Esophagus squamous epithelium (tissue), 5 donors: Measurements from ENCODE around the gene CYB5A. TPM values are rescaled to one million over a fixed set of nuclear protein-coding genes. Genes with fewer than 3 reads are reported as not detected.

Experiments used
- DNase-seq: peaks from one replicate; lab custom pipeline; 2025; lab: John Stamatoyannopoulos, UW
- H3K27ac ChIP-seq, 4 donors: fragments of 200-600 bp; sonication (generic); one replicate each; pipeline ENCODE4 v1.5.1; 2016 to 2019; ENCODE audit warnings: mild to moderate bottlenecking in 1 of 4
- H3K27me3 ChIP-seq, 4 donors: fragments of 200-600 bp; sonication (generic); 1 replicate in 3 of 4; 2 replicates in 1 of 4; pipeline versions ENCODE4 v1.5.1 to v1.6.0; 2017 to 2021; ENCODE audit warnings: antibody characterized with exemption in 1 of 4
- H3K36me3 ChIP-seq, 3 donors: fragments of 200-600 bp; sonication (generic); one replicate each; pipeline ENCODE4 v1.5.1; 2016 to 2019
- H3K4me1 ChIP-seq, 3 donors: fragments of 200-600 bp; sonication (generic); one replicate each; pipeline ENCODE4 v1.5.1; 2017 to 2019
- H3K4me3 ChIP-seq, 4 donors: fragments of 200-600 bp; sonication (generic); 1 replicate in 3 of 4; 2 replicates in 1 of 4; pipeline ENCODE4 v1.5.1; 2016 to 2019; ENCODE audit warnings: mild to moderate bottlenecking in 2 of 4, moderate library complexity in 1 of 4
- H3K9me3 ChIP-seq, 3 donors: fragments of 200-600 bp; sonication (generic); one replicate each; pipeline ENCODE4 v1.5.1; 2016 to 2019
- CTCF ChIP-seq, 6 experiments: fragments of 450-650 bp in 4 of 6; fragments of 200-600 bp in 2 of 6; sonication (generic) in 2 of 6; IDR thresholded peaks; one replicate each; pipeline ENCODE4 v1.5.1; 2016 to 2019; ENCODE audit warnings: antibody characterized with exemption in 6 of 6, mild to moderate bottlenecking in 4 of 6, moderate library complexity in 4 of 6
- POLR2A ChIP-seq, 4 donors: fragments of 450-650 bp; IDR thresholded peaks; one replicate each; pipeline ENCODE4 v1.6.1; 2017; ENCODE audit warnings: antibody characterized with exemption in 4 of 4, mild to moderate bottlenecking in 4 of 4, moderate library complexity in 3 of 4
- WGBS, 2 donors: methylation state at CpG; one replicate each; pipeline ENCODE4 v1.1.5; 2018; 5-methylcytosine and 5-hydroxymethylcytosine counted together
- intact Hi-C: fragments of 100-400 bp; cut with DNase I; formaldehyde crosslinking; loops from one replicate; pipeline ENCODE4 v1.15.0; 2022
- small RNA-seq, 4 donors: library from RNA; depleted of rRNA; stranded (forward); fragments of <200 nt; gene quantifications; one replicate each; pipeline ENCODE3, GENCODE V24; 2016
- total RNA-seq, 4 donors: library from RNA; depleted of rRNA; stranded (reverse); fragments of >200 nt; gene quantifications; one replicate each; pipeline ENCODE4 v1.1.0, GENCODE V29; 2016
- donor health status: DM: yes; HTN: yes; CAD: no.

Gene CYB5A
- total RNA-seq, 4 donors from 2014 or later = 75.2 to 115 (median 90.3) TPM

GRCh38 chr18:74213429-74213828 lies 78.3 kb downstream of the CYB5A start:
- WGBS, 2 donors = 53 to 84% methylated on average over 3 of the region's 3 CpGs
- H3K9me3 ChIP-seq = no peaks in the 10 kb centered on the region
- TF ChIP-seq POLR2A (IDR thresholded peaks at IDR 0.05) (no peak), CTCF (IDR thresholded peaks at IDR 0.05) (no peak)
- no peak for DNase-seq
- H3K36me3 ChIP-seq = no peaks in the 10 kb centered on the region
- peaks cover 0 to 12% (median 0%) of the 10 kb centered on the region in 3 donors for H3K4me1 ChIP-seq
- peaks cover 0 to 3% (median 0%) of the 10 kb centered on the region in 4 donors for H3K27me3 ChIP-seq
- intact Hi-C loops = no loop called here
- no peak overlapping the region for H3K4me3 ChIP-seq
- H3K27ac ChIP-seq = no peak overlapping the region

GRCh38 chr18:74204526-74205152 lies 87.1 kb downstream of the CYB5A start:
- WGBS, 2 donors = 49 to 53% methylated on average over 4 to 5 of the region's 5 CpGs

GRCh38 chr18:74203811-74204210 lies 88.0 kb downstream of the CYB5A start:
- WGBS, 2 donors = 46 to 58% methylated on average over 5 to 7 of the region's 7 CpGs
- H3K4me1 ChIP-seq = no peaks in the 10 kb centered on the region
- H3K4me3 ChIP-seq = no peak overlapping the region
- H3K27ac ChIP-seq = no peak overlapping the region
- intact Hi-C loops = loop anchor here (5.0 kb wide), 1 partner anchor 348 kb away; no protein-coding TSS in a partner anchor
- no peaks in the 10 kb centered on the region for H3K36me3 ChIP-seq
- H3K27me3 ChIP-seq = no peaks in the 10 kb centered on the region
- no peaks in the 10 kb centered on the region for H3K9me3 ChIP-seq
- no peak for TF ChIP-seq POLR2A (IDR thresholded peaks at IDR 0.05)
- TF ChIP-seq CTCF (IDR thresholded peaks at IDR 0.05) = no peak
- DNase-seq = no peak

More at GRCh38 chr18:74204526-74205152, 87.1 kb downstream of the CYB5A start:
- Histone ChIP-seq H3K36me3 (no peaks in the 10 kb centered on the region), H3K4me1 (no peaks in the 10 kb centered on the region), H3K27ac (no peak overlapping the region), H3K4me3 (no peak overlapping the region), H3K27me3 (no peaks in the 10 kb centered on the region), H3K9me3 (no peaks in the 10 kb centered on the region)
- no peak for TF ChIP-seq CTCF (IDR thresholded peaks at IDR 0.05)
- TF ChIP-seq POLR2A (IDR thresholded peaks at IDR 0.05) = no peak
- intact Hi-C loops = loop anchor here (5.0 kb wide), 1 partner anchor 348 kb away; no protein-coding TSS in a partner anchor
- DNase-seq = no peak

Small RNA genes within 50 kb of the gene (small RNA-seq; reads per million reads assigned to genes)
- 0 reads per million in 4 donors for gene RN7SL551P

Other genes starting within 250 kb of the CYB5A start
- under 1 TPM in 3 of 4 donors, not detected in 1; 0.13 to 0.32 (median 0.19) TPM for gene FBXO15, start 144.1 kb downstream of the CYB5A start, total RNA-seq
- 10 to 100 TPM; 26.2 to 53.6 (median 31.2) TPM for gene TIMM21, start 143.4 kb downstream of the CYB5A start, total RNA-seq
- not detected for gene C18orf63, start 23.9 kb upstream of the CYB5A start, total RNA-seq
- not detected for gene DIPK1C, start 165.3 kb upstream of the CYB5A start, total RNA-seq
- gene CNDP2, start 204.4 kb upstream of the CYB5A start, total RNA-seq = 100 to 1,000 TPM in 2 of 4 donors, 10 to 100 TPM in 2; 66.6 to 136 (median 87.9) TPM
- gene CNDP1, start 242.5 kb upstream of the CYB5A start, total RNA-seq = not detected